Tongue (tissue), 2 donors: ENCODE data around the gene GGA1. TPM values are rescaled to one million over a fixed set of nuclear protein-coding genes. Genes with fewer than 3 reads are reported as not detected.

Experiments used
- DNase-seq: peaks from one replicate; pipeline ENCODE4 v3.0.0-alpha.2; 2015
- total RNA-seq: library from RNA; depleted of rRNA; stranded (reverse); fragments of >200 nt; gene quantifications from one replicate; pipeline ENCODE4 v1.2.3, GENCODE V29; 2014

GGA1 gene, protein sequence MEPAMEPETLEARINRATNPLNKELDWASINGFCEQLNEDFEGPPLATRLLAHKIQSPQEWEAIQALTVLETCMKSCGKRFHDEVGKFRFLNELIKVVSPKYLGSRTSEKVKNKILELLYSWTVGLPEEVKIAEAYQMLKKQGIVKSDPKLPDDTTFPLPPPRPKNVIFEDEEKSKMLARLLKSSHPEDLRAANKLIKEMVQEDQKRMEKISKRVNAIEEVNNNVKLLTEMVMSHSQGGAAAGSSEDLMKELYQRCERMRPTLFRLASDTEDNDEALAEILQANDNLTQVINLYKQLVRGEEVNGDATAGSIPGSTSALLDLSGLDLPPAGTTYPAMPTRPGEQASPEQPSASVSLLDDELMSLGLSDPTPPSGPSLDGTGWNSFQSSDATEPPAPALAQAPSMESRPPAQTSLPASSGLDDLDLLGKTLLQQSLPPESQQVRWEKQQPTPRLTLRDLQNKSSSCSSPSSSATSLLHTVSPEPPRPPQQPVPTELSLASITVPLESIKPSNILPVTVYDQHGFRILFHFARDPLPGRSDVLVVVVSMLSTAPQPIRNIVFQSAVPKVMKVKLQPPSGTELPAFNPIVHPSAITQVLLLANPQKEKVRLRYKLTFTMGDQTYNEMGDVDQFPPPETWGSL
- total RNA-seq: 47.5 TPM

DNA sequence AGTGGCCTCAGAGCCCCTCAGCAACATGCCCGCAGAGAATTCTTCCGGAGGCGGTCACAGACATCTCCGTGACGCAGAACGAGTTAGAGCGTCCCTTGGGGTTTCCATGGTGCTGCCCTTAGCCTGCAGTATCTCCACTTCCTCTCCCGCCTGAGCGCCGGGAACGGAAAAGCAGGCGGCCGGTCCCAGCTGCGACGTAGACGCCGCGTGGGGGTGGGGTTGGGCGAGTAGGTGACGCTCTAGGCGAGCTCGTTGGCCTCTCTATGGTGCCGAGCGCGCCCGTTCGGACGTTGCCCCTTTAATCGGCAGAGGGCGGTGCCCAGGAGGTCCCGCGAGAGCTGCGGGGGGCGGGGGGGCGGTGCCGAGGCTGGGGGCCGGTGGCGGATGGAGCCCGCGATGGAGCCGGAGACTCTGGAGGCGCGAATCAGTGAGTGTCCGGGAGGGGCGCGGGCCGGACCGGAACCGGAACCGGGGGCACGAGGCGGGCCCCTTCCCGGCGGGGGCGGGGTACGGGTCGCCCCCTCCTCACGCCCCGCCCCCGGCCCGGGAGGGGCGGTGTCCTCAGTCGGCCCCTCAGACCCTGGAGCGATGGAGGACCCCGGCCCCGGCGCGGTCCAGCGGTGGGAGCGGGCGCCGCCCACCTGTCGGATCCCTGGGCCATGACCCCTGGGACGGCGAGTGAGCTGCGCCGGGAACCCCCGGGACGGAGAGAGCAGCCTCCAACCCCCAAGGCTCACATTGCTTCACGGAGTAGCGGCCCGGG is at the start of gene GGA1:
Gene GGA1, plus strand, starts transcription at position 358 of the 763 bp plus-strand sequence. Its CDS starts 27 bp downstream, at position 385.
- peak; percentile 97 for DNase-seq

DNA sequence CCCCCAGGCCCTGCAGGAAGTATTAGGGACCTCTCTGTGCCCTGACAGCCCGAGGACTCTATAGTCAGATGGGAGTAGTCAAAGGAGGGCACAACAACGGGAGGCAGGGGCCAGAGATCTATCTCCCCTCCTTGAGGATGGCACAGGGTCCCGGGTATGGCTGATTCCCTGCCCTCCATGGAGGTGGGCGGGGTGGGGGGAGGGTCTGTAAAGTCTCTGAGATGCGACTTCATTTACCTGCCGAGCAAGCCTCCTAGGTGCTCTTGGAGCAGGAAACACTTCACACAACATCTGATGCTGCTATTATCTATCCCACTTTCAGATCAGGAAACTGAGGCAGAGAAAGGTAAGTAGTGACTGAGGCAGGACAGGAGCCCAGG is 49.1 kb upstream of the GGA1 start:
- no peak for DNase-seq

DNA sequence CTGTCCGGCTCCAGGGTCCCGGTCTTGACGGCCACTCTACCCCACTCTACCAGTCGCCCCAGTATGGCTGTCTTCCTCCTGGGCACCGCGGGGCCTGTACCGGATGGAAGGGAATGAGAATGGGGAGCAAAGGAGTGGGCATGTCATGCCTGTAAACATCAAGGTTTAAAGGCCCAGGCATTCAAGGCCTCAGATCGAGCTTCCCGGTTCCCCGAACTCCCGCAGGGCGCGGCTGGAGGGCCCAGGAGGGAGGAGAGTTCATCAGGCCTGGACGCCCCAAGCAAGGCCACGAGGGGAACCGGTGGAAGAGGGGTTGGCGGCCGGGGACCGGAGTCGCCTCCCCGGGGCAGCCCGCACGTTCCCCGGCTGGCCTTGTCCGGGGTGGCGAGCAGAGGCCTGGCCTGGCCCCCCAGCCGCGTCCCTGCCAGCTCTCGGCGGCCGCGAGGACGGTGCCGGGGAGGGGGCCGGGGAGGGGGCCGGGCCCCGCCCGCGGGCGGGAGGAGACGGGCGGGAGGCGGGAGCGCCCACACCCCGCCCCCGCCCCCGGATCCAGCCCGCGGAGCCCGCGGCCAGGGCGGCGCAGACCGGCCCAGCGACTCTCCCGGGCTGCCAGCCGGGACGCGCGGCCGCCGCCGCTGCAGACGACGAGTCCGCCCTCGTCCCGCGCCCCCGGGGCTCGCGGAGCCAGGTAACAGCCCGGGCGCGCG is 48.6 kb upstream of the GGA1 start, which contains the start of gene CDC42EP1:
Gene CDC42EP1, plus strand, starts transcription at position 580 of the 707 bp plus-strand sequence. CDS start 5,870 bp downstream, outside the sequence.
- peak; percentile 78 for DNase-seq

DNA sequence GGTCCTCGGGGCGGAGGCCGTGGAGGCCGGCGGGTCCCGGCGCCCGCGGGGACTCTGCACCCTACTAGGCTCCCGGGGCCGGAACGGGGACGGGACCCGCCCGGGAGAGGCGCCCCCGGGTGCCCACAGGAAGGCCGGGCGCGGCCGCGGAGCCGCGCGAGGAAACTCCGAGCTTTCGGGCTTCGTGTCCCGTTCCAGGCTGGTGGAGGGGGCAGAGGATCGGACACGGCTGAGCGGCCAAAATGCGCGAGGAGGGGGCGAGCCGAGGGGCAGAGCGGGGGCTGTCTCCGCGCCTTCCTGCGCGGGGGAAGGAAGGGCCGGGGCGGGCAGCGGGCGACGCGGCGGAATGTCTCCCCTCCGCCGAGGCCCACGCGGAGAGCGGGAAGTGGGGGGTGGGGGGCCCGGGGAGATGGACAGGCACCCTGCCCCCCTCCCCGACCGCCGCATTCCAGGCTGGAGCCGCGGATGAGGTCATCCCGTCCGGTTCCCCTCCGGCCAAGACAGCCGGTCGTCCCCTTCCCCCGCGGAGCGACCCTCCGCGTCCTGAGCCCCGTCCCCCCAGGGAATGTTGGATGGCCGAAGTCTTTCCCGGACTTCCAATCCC is 47.9 kb upstream of the GGA1 start:
- peak; percentile 59 for DNase-seq

DNA sequence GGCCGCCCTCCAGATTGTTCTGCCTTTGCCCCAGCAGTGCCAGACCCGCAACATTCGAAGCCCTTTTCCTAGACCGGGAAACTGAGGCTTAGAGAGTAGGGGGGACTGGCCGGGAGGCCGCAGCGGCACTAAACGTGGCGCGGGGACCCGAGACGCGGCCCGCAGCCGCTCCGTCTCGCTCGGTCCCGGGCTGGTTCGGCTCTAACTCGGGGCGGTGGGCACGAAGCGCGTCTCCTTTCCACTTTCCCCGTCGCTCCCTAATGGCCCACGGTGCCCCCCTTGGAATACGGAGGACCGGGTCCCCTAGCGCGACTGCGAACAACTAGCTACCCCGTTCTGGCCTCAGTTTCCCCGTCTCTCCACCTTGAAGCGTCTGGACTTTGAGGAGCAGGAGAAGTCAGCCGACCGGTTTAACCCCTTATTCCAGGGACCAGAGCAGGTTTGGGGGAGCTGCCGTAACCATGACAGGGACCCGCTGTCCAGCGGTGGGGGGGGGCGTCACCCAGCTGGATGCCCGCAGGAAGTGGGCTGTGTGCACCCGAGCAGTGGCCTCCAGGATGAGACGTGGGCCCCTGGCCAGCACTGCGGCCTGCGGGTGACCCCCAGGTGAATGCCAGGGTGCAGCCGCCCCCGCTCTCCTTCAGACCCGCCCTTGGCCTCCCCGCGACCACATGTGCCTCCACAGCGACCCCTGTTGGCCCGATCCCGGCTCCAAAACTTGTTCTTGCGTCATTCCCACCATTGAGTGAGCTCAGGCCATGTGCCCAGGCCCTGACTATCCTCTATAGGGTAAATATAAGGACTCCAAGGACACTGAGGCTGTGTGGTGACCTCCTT is 47.2 kb upstream of the GGA1 start:
- DNase-seq: peak; percentile 96

DNA sequence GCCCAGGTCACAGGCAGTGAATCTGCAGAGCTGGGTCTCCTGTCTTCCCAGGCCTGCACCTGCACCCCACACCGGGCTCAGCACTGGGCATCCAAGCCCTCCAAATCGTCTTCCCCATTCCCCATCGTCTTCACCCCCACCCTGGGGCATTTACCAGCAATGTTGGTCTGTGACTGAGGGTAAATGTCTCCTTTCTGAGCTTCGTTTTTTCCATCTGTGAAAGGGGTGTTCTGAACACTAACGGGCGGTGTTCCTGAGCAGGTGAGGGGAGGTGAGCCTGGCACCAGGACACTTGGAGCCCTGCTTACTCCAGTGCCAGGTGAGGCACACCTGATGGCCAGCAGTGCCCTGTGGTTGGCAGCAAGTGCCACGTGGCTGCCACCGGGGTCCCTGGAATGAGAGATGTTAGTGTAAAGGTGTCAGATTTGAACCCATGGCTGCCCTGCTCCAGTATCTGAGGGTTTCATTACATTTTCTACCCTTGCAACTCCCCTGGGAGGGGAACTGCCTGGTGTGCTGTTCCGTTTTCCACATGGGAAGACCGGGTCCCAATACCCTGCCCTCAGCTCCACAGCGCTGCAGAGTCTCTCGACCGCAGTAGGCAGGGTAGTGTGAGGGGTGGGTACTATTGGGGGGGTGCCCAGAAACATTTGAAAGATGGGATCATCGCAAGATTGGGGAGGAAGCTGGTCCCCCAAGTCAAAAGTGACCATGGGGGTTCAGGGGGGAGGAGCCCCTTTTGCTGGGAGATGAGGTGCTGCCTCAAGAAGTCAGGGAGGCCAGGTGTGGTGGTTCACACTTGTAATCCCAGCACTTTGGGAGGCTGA is 46.4 kb upstream of the GGA1 start:
- no peak for DNase-seq

DNA sequence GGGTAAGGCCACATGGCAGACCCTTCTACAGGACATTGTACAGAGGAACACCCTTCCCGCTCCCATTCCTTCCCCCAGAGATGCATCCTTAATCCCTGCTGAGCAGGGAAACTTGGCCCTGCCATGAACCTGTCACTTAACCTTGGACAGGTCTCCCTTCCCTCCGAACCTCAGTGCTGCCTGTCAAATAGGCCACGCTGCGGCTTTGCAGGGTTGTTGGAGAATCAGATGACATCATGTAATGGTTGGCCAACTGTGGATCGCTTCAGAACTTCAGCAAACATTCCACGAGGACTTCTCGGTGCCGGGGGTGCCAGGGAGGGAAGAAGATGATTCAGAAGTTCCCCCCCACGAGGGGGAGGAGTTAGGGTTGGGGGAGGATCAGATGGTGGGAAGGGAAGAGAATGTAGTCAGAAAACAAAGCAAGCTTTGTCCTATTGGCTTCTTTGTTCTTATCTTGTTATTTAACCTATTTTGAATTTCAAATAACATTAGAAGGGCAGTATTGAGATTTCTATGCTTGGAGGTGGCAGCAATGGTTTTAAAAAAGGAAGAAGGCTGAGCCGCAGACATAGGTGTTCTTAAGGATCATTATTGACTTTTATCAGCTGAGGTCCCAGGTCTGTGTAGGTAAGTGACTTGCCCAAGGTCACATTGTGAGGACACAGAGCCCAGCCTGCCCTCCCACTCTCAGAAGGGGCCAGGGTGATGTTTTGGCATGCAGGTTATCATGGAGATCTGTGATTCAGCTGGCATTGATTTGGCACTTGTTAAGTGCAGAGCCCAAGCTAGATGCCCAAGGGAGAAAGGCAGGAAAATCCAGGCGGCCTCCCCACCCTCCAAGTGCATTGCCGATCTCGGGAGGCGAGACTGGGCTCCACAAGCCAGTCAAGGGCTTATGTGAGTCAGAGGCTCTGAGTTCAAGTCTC is 45.2 kb upstream of the GGA1 start:
- DNase-seq: peak; percentile 63

DNA sequence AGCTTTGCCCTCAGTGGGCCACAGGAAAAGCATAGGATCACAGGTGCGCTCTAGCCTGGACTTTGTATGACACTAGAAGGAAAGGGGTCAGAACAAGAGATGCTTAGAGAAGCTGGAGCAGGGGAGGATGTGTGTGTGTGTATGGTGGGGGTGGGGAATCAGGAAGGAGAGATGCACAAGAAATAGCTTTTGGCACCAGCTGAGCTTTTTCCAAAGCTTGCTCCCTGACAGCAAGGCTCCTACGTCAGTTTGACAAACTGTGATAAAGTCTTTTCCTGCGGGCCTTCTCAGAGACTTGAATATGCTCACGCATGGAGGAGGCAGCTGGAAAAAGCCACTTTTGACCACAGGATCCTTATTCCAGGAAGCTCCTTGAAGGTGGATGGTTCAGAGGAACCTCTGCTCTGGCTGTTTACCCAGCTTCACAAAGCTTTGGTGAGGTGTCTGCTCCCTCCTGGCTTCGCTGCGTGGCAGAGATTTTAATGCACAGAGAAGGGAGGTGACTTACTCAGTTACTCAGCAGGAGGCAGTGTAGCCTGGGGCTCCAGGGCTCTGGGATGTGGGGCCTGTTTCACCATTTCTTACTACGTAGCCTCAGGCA is 44.4 kb upstream of the GGA1 start:
- no peak for DNase-seq

DNA sequence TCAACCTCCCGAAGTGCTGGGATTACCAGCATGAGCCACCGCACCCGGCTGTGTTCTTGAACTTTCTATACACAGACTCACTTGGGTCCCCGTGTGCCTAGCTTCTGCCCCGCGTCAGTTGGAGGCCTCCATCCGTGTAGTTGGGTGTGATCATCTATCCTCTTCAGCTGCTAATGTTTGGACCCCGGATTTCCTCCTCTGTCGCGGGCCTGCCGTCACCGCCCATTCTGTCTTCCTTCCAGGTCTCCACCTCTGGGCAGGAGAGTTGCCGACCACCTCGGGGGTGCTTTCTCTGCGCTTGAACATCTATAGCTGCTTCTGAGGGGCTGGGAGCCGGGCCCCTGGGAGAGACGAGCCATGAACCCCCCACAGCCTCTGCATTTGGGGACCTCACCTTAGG is 42.8 kb upstream of the GGA1 start:
- no peak for DNase-seq

DNA sequence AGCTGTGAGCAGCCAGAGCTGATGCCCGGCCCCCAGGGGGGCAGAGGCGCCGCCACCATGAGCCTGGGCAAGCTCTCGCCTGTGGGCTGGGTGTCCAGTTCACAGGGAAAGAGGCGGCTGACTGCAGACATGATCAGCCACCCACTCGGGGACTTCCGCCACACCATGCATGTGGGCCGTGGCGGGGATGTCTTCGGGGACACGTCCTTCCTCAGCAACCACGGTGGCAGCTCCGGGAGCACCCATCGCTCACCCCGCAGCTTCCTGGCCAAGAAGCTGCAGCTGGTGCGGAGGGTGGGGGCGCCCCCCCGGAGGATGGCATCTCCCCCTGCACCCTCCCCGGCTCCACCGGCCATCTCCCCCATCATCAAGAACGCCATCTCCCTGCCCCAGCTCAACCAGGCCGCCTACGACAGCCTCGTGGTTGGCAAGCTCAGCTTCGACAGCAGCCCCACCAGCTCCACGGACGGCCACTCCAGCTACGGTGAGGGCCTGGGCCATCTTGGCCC is 42.3 kb upstream of the GGA1 start:
- no peak for DNase-seq

DNA sequence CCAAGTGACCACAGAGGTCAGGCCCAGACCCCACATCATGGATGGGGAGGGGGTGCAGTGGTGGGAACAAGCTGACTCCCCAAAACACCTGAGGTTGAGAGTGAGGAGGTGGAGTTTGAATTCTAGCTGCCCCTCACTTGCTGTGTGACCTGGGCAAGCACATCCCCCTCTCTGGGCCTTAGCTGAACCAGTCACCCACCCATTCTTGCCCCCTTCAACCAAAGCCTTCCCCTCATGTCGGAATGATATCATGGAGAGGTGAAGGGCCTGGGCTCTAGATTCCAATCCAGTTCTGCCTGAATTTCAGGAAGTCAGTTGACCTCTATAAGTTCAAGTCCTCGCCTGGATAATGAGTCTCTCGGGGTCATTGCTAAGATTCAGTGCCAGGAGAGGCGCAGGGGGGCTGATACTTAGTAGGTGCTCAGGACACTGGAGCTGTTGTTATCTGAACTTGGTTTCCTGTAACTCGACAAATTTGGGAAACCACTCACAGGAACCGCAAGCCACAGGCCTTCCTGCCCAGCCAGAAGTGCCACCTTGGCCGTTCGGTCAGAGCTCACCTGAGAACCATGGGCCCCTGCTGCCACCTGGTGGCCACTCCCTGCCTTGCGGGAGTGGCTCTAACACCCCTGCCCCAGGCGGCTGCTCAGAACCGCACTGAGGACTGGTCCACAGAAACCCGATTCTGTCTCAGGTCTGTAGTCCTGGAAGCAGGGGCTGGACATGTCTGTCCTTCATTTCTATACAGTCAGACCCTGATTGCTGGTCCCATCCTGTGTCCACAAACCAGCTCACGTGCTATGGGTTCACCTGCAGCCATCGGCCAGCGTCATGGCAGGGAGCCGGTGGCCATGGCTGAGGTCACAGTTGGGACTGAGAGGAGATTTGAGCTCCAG is 41.5 kb upstream of the GGA1 start:
- DNase-seq: peak; percentile 87

DNA sequence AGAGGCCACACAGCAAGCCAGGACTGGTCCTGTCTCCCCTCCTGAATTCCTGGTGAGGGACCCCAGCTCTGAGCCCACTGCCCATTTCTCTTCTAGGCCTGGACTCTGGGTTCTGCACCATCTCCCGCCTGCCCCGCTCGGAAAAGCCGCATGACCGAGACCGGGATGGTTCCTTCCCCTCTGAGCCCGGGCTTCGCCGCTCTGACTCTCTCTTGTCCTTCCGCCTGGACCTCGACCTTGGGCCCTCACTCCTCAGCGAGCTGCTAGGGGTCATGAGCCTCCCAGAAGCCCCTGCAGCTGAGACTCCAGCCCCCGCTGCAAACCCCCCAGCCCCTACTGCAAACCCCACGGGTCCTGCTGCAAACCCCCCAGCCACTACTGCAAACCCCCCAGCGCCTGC is 40.6 kb upstream of the GGA1 start:
- no peak for DNase-seq

DNA sequence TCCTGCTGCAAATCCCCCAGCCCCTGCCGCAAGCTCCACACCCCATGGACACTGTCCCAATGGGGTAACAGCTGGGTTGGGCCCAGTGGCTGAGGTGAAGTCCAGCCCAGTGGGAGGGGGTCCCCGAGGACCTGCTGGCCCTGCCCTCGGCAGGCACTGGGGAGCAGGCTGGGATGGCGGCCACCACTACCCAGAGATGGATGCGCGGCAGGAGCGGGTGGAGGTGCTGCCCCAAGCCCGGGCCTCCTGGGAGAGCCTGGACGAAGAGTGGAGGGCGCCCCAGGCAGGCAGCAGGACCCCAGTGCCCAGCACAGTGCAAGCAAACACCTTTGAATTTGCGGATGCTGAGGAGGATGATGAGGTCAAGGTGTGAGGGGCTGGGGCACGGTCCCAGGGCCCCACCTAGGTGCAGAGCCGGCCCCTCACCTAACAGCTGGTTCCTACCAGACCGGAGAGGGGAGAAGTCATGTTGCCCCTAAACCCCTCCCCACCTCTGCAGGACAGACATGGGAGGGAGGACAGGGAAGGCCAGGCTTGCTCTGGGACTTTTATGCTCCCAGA is 40.1 kb upstream of the GGA1 start:
- no peak for DNase-seq

DNA sequence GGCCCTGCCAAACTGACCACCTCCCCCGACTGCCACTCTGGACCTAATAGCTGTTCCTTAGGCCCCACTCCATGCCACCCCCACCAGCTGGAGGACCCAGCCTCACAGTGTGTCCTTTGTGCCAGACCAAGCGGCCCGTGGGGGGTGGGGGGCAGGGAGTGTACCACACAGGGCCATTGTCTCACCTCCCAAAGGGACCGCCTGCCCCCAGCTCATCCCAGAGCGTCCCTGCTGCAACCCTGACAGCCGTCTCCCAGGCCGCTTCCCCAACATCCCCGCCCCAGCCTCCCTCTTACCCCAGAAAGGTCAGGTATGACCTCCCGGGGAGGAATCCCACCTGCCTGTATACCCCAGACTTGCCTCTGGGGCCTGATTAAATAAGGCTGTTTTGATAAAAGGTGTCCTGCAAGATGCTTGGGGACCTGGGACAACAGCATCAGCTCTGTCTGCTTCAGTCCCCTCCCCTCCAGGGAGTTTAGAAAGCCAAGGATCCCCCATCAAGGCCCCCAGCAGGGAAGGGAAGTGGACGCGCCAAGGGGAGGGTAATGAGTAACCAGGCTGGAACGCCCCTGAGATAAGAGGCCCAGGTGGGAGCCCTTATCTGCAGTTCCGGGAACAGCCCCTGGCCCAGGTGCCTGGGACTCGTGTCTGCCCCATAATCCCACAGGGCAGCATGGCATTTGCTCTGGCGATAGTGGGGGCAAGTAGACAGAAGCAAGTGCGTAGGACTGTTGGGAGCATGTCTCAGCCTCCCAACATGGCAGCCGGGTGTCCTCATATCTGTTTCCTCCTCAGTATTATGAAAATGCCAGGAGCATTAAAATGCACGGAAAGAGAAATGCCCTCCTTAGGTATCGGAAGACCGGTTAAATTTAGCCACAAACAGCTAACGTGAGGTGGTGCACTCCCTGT is 39.4 kb upstream of the GGA1 start:
- no peak for DNase-seq

DNA sequence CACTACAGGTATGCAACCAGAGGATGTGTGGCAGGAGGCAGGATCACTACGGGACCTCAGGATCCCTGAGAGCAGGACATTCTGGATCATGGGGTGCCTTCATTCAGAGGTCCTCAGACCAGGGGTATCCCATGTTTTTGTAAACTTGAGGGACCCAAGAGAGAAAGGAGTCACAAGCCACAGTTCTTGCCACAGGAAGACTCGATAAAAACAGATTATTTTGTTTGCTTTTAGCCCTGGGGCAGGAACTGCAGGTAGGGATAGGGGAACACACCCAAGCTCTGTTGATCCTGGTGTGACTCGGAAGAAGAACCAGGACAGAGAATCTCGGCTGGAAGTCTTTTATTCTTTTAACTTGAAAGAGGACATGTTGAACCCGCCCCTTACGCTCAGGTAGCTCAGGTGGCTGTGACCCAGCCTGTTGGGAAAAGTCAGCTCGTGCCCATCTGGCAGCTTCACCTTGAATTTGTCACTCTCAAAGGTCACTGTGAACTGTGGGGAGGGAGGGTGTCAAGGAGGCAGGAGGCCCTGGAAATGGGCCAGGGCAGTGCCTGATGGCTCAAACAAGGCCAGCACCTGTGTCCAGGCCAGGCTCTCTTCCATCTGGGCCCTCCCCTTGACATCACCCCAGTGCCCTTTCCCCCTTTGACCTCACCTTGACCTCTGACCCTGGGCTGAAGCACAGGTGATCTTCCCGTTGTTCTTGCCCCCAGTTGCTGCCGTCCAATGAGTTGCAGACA is 38.5 kb upstream of the GGA1 start:
- no peak for DNase-seq
